Heart left ventricle (tissue), 13 donors: Measurements from ENCODE around the gene GATA3.

Source experiments
- POLR2A ChIP-seq, 2 donors: fragments of 450-650 bp; IDR thresholded peaks; one replicate each; pipeline ENCODE4 v1.6.1; 2017; ENCODE audit warnings: antibody characterized with exemption in 2 of 2, mild to moderate bottlenecking in 2 of 2, moderate library complexity in 2 of 2
- TF ChIP-seq, protein P1 (sequence below), 12 donors: fragments of 200-600 bp; sonication (generic) in 4 of 12; IDR thresholded peaks; one replicate each; pipeline versions ENCODE4 v1.5.0 to v1.8.0; 2018 to 2022; ENCODE audit warnings: antibody characterized with exemption in 12 of 12, mild to moderate bottlenecking in 5 of 12
- donor health status: ischemic (EF 13 %, LVEDD 7.1; RV severe dilation, severe dysfunction).
- donor health status: DM: no; HTN: yes; CAD: no.
- donor health status: DM: no; HTN: no; CAD: no.
- donor health status: ischemic (EF 25% LVEDD 6.9; RV normal size, moderate dysfunction).
- donor health status: ischemic (EF 25% LVEDD 5.7; RV mildly dilated, moderate dysfunction).
- donor health status: ischemic (EF 35%, LVEDD 5.7; RV mildly dilated, moderate dysfunction).
- donor health status: nonischemic (EF 11% LVEDD 7.7; RV severe dilation, severe dysfunction).
- donor health status: DM: yes; HTN: yes; CAD: no.
- donor health status: PGD.
- donor health status: ischemic (EF 29% LVEDD 5.4; RV normal size, mild dysfunction).
- donor health status: nonischemic (EF 23%, LVEDD 6.1; RV moderate dilation, normal function).

DNA sequence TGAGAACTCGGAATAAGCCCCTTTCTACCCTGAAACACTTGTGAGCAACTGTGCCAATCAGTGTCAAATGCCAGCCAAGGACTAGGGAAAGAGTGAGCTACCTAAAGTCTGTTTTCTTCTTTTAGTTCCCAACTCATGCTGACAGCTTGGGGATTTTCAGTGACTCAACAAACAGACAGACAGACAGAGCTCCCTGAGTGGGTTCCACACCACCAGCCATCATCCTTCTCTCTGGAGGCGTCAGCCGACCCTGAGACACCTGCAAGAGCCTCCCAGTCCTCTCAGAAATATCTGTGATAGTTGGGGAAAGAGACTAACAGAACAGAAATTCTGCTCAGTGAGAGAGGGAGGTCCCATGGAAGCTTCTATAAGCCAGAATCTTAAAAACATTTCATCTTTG, 49.5 kb downstream of the GATA3 start:
- TF ChIP-seq, protein P1, sequence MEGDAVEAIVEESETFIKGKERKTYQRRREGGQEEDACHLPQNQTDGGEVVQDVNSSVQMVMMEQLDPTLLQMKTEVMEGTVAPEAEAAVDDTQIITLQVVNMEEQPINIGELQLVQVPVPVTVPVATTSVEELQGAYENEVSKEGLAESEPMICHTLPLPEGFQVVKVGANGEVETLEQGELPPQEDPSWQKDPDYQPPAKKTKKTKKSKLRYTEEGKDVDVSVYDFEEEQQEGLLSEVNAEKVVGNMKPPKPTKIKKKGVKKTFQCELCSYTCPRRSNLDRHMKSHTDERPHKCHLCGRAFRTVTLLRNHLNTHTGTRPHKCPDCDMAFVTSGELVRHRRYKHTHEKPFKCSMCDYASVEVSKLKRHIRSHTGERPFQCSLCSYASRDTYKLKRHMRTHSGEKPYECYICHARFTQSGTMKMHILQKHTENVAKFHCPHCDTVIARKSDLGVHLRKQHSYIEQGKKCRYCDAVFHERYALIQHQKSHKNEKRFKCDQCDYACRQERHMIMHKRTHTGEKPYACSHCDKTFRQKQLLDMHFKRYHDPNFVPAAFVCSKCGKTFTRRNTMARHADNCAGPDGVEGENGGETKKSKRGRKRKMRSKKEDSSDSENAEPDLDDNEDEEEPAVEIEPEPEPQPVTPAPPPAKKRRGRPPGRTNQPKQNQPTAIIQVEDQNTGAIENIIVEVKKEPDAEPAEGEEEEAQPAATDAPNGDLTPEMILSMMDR (IDR thresholded peaks at IDR 0.05) = no peak
- TF ChIP-seq POLR2A (IDR thresholded peaks at IDR 0.05) = no peak
